Uterus (tissue), 2 donors: ENCODE data around the gene GRK3.
"Not testable (repeated sequence)": the region's sequence is repeated elsewhere in the genome, so short reads cannot be mapped to it uniquely, and the experiment has no call there.

Experiments used
- CTCF ChIP-seq, 4 experiments: fragments of 200-600 bp in 2 of 4; fragments of 450-650 bp in 2 of 4; sonication (generic) in 2 of 4; IDR thresholded peaks; one replicate each; pipeline ENCODE4 v1.5.1; 2016 to 2019; ENCODE audit warnings: antibody characterized with exemption in 4 of 4, mild to moderate bottlenecking in 2 of 4, moderate library complexity in 1 of 4
- POLR2A ChIP-seq, 2 donors: fragments of 450-650 bp; IDR thresholded peaks; one replicate each; pipeline ENCODE4 v1.6.1; 2016; ENCODE audit warnings: antibody characterized with exemption in 2 of 2, mild to moderate bottlenecking in 1 of 2, moderate library complexity in 1 of 2

- not testable (repeated sequence) for TF ChIP-seq CTCF, POLR2A (IDR thresholded peaks at IDR 0.05)
Measured at GRCh38 chr22:25593323-25593722, 28.8 kb downstream of the GRK3 start.
